Gastroesophageal sphincter (tissue), 4 donors: ENCODE data around the gene NT5DC1. TPM values are rescaled to one million over a fixed set of nuclear protein-coding genes. Genes with fewer than 3 reads are reported as not detected.
"Not testable (repeated sequence)": the region's sequence is repeated elsewhere in the genome, so short reads cannot be mapped to it uniquely, and the experiment has no call there.

Experiments used
- ATAC-seq: fragments of 150-250 bp; one replicate; pipeline ENCODE4 v1.9.1; 2016; ENCODE audit warnings: mild to moderate bottlenecking, moderate library complexity
- H3K27ac ChIP-seq, 4 donors: fragments of 200-600 bp; sonication (generic) in 3 of 4; 1 replicate in 3 of 4; 2 replicates in 1 of 4; pipeline ENCODE4 v1.5.1; 2016 to 2019
- H3K27me3 ChIP-seq: fragments of 200-600 bp; sonication (generic); one replicate; pipeline ENCODE4 v1.5.1; 2019
- H3K36me3 ChIP-seq, 2 donors: fragments of 200-600 bp; sonication (generic); one replicate each; pipeline ENCODE4 v1.5.1; 2019; ENCODE audit warnings: control low read depth in 1 of 2
- H3K4me1 ChIP-seq, 3 donors: fragments of 200-600 bp; sonication (generic); 1 replicate in 2 of 3; 2 replicates in 1 of 3; pipeline ENCODE4 v1.5.1; 2016 to 2019; ENCODE audit warnings: control low read depth in 2 of 3
- H3K4me3 ChIP-seq, 2 donors: fragments of 200-600 bp; sonication (generic); one replicate each; pipeline ENCODE4 v1.5.1; 2019; ENCODE audit warnings: mild to moderate bottlenecking in 1 of 2, moderate library complexity in 1 of 2
- H3K9me3 ChIP-seq, 3 donors: fragments of 200-600 bp; sonication (generic); one replicate each; pipeline ENCODE4 v1.5.1; 2017 to 2019; ENCODE audit warnings: control low read depth in 2 of 3
- CTCF ChIP-seq, 4 experiments: fragments of 200-600 bp in 2 of 4; fragments of 450-650 bp in 2 of 4; sonication (generic) in 1 of 4; IDR thresholded peaks; one replicate each; pipeline ENCODE4 v1.5.1; 2017 to 2019; ENCODE audit warnings: antibody characterized with exemption in 4 of 4, mild to moderate bottlenecking in 2 of 4, moderate library complexity in 2 of 4
- EP300 ChIP-seq: sonication (generic); formaldehyde crosslinking; IDR thresholded peaks from one replicate; pipeline ENCODE4 v1.6.1; 2017; ENCODE audit warnings: antibody characterized with exemption, mild to moderate bottlenecking
- POLR2A ChIP-seq, 2 donors: fragments of 450-650 bp; IDR thresholded peaks; one replicate each; pipeline ENCODE4 v1.6.1; 2017; ENCODE audit warnings: antibody characterized with exemption in 2 of 2, mild to moderate bottlenecking in 2 of 2, moderate library complexity in 1 of 2
- POLR2AphosphoS5 ChIP-seq: sonication (generic); formaldehyde crosslinking; IDR thresholded peaks from one replicate; pipeline ENCODE4 v1.6.1; 2017; ENCODE audit warnings: antibody characterized with exemption
- WGBS, 2 donors: methylation state at CpG; one replicate each; pipeline ENCODE4 v1.1.5; 2018; ENCODE audit warnings: low coverage in 1 of 2; 5-methylcytosine and 5-hydroxymethylcytosine counted together
- total RNA-seq, 4 donors: library from RNA; depleted of rRNA; stranded (reverse); fragments of >200 nt; gene quantifications; one replicate each; pipeline ENCODE4 v1.1.0, GENCODE V29; 2016

The NT5DC1 gene
- total RNA-seq, 4 donors from 2014 or later: 7.1 to 17.4 (median 12.6) TPM

DNA sequence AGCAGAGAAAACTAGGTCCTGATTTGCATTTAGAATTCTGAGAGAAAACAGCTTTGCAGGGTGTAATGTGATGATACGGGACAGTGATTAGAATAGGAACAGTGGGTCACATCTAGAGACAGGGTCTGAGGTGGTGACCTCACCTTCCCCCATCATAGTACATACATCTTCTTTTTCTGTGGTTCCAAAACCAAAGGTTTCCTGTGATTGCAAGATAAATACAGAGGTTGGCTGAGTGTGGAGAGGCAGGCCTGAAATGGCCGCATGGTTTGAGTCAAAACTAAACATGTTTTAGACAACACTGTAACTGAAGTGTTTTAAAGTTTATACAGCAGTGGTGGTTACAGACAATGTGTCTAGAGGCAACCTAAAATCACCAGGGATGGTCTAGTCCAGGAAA, 10.4 kb upstream of the NT5DC1 start:
- Histone ChIP-seq H3K27me3 (no peaks in the 10 kb centered on the region), H3K36me3 (no peaks in the 10 kb centered on the region), H3K4me1 (no peaks in the 10 kb centered on the region), H3K4me3 (no peak overlapping the region), H3K27ac (no peak overlapping the region), H3K9me3 (no peaks in the 10 kb centered on the region)
- 72 to 75% methylated on average over 1 to 2 of the region's 2 CpGs for WGBS, 2 donors
- TF ChIP-seq EP300 (no peak), POLR2A (IDR thresholded peaks at IDR 0.05) (no peak), POLR2AphosphoS5 (no peak), CTCF (IDR thresholded peaks at IDR 0.05) (no peak)
- no peak for ATAC-seq

DNA sequence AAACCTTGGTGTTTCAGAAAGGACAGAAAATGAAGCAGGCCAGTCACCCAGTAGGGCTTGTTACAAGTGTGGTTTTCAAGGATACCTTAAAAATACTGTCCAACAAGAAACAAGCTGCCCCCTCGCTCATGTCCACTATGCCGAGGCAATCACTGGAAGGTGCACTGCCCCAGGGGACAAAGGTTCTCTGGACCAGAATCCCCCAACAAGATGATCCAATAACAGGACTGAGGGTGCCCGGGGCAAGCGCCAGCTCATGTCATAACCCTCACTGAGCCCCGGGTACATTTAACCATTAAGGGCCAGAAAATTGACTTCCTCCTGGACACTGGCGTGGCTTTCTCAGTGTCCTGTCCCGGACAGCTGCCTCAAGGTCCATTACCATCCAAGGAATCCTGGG, 6.6 kb upstream of the NT5DC1 start:
- TF ChIP-seq EP300: no peak
- TF ChIP-seq CTCF (IDR thresholded peaks at IDR 0.05): no peak
- no peak for TF ChIP-seq POLR2A (IDR thresholded peaks at IDR 0.05)
- no peak for TF ChIP-seq POLR2AphosphoS5
- ATAC-seq: no peak
- WGBS, 2 donors: 79 to 100% methylated on average over 3 of the region's 7 CpGs

GRCh38 chr6:116096048-116096759, 4.4 kb upstream of the NT5DC1 start:
- not testable (repeated sequence) for H3K36me3 ChIP-seq, H3K27me3 ChIP-seq, ATAC-seq, H3K4me3 ChIP-seq, H3K4me1 ChIP-seq, H3K27ac ChIP-seq
- H3K9me3 ChIP-seq: peaks cover 0 to 15% (median 0%) of the 10 kb centered on the region in 3 donors
- 91 to 92% methylated on average over 6 to 9 of the region's 9 CpGs for WGBS, 2 donors

More for the DNA sequence above, 6.6 kb upstream of the NT5DC1 start:
- Histone ChIP-seq H3K9me3 (peaks cover 0 to 15% (median 0%) of the 10 kb centered on the region in 3 donors), H3K4me3 (no peak overlapping the region), H3K36me3 (no peaks in the 10 kb centered on the region), H3K27ac (no peak overlapping the region), H3K27me3 (no peaks in the 10 kb centered on the region), H3K4me1 (no peaks in the 10 kb centered on the region)

GRCh38 chr6:116096979-116097816, 3.5 kb upstream of the NT5DC1 start:
- H3K4me1 ChIP-seq: peaks cover 0 to 19% (median 3%) of the 10 kb centered on the region in 3 donors
- peaks cover 0 to 15% (median 0%) of the 10 kb centered on the region in 3 donors for H3K9me3 ChIP-seq
- no peaks in the 10 kb centered on the region for H3K27me3 ChIP-seq
- H3K4me3 ChIP-seq: no peak overlapping the region
- TF ChIP-seq CTCF (IDR thresholded peaks at IDR 0.05): peak in 3 of 4 experiments; percentile 33 to 48 (median 33)
- no peak for TF ChIP-seq EP300
- no peak for TF ChIP-seq POLR2A (IDR thresholded peaks at IDR 0.05)
- H3K27ac ChIP-seq: no peak overlapping the region
- 72 to 73% methylated on average over 2 of the region's 2 CpGs for WGBS, 2 donors
- H3K36me3 ChIP-seq: no peaks in the 10 kb centered on the region
- no peak for ATAC-seq

- H3K9me3 ChIP-seq: peaks cover 0 to 15% (median 0%) of the 10 kb centered on the region in 3 donors
- ATAC-seq: no peak
- TF ChIP-seq CTCF (IDR thresholded peaks at IDR 0.05) (no peak), EP300 (no peak), POLR2A (IDR thresholded peaks at IDR 0.05) (no peak), POLR2AphosphoS5 (no peak)
- no peaks in the 10 kb centered on the region for H3K27me3 ChIP-seq
- H3K27ac ChIP-seq: no peak overlapping the region
- no peak overlapping the region for H3K4me3 ChIP-seq
- peaks cover 0 to 37% (median 3%) of the 10 kb centered on the region in 3 donors for H3K4me1 ChIP-seq
- WGBS, 2 donors: 83 to 86% methylated on average over 1 of the region's 1 CpG
- H3K36me3 ChIP-seq: no peaks in the 10 kb centered on the region
Measured at GRCh38 chr6:116099036-116099435, 1.6 kb upstream of the NT5DC1 start.
